GM12892 (cell line): Measurements from ENCODE around the gene LNX1.

Experiments
- DNase-seq: peaks from one replicate; pipeline ENCODE4 v3.0.0; 2011; ENCODE audit not compliant: insufficient read length
- FAIRE-seq: peaks from 2 replicates; lab custom pipeline; 2011; peaks lifted over from hg19 to GRCh38; lab: Jason Lieb, UNC
- POLR2A ChIP-seq: IDR thresholded peaks from 2 replicates; pipeline ENCODE4 v1.6.1; 2011; ENCODE audit warnings: low read depth, low read length, control low read depth
- POLR2AphosphoS5 ChIP-seq: IDR thresholded peaks from 2 replicates; pipeline ENCODE4 v1.6.1; 2011; ENCODE audit warnings: low read depth, low read length, control low read depth
- TAF1 ChIP-seq: IDR thresholded peaks from 2 replicates; pipeline ENCODE4 v1.6.1; 2011; ENCODE audit warnings: low read depth, mild to moderate bottlenecking, control low read depth, low read length, borderline replicate concordance

The LNX1 gene

DNA sequence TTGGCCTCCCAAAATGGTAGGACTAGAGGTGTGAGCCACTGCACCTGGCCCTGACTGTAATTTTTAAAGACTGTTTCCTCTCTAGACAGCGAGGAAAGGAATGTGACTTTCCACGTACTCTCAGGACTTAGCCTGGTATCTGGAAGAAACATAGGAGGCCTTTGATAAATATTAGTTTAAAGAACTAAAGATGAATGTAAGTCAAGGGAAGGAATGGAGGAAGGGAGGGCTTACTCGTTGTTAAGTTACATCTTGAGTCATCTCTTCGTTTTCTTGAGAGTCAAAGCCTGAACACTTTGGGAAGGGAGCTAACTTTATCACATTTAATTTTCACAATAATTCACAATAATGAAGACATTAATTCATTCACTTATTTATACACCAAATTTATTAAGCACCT lies 7.2 kb upstream of the LNX1 start:
- FAIRE-seq (no peak), DNase-seq (no peak)
- TF ChIP-seq POLR2A (no peak), POLR2AphosphoS5 (no peak), TAF1 (no peak)

GRCh38 chr4:53596901-53597300 lies 5.6 kb upstream of the LNX1 start:
- TF ChIP-seq TAF1 (no peak), POLR2AphosphoS5 (no peak), POLR2A (no peak)
- DNase-seq (no peak), FAIRE-seq (no peak)

- FAIRE-seq: no peak
- TF ChIP-seq POLR2A (no peak), POLR2AphosphoS5 (no peak), TAF1 (no peak)
These were observed 4.5 kb upstream of the LNX1 start for GRCh38 chr4:53595834-53596233.

DNA sequence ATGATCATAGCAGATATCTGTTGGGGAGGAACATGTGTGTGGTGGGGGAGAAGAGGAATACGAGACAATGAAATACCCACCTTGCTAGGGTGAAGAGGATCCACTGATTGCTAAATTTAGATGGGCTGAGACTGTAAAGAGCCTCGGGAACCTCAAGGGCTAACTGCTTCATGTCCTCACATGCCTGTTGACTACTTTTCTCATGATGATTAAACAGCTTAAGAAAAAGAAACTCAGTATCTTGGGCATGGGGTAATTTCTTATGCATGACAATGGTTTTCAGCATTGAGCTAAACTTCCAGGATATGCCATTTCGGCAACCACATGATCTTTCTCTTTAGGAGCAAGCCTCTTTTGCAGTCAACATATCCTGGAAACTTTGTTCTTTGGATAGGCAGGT lies 3.9 kb upstream of the LNX1 start:
- TF ChIP-seq POLR2AphosphoS5 (no peak), TAF1 (no peak)
- DNase-seq (no peak), FAIRE-seq (no peak)

More at GRCh38 chr4:53595834-53596233, 4.5 kb upstream of the LNX1 start:
- no peak for DNase-seq

GRCh38 chr4:53593765-53594164 lies 2.5 kb upstream of the LNX1 start:
- DNase-seq: no peak
- TF ChIP-seq POLR2A (no peak), POLR2AphosphoS5 (no peak), TAF1 (no peak)
- no peak for FAIRE-seq

GRCh38 chr4:53592686-53593501 lies 1.6 kb upstream of the LNX1 start:
- DNase-seq (no peak), FAIRE-seq (no peak)
- TF ChIP-seq TAF1: no peak
- no peak for TF ChIP-seq POLR2A
- no peak for TF ChIP-seq POLR2AphosphoS5

GRCh38 chr4:53592122-53592521 lies 836 bp upstream of the LNX1 start:
- DNase-seq (no peak), FAIRE-seq (no peak)
- no peak for TF ChIP-seq POLR2A
- TF ChIP-seq TAF1: no peak
- TF ChIP-seq POLR2AphosphoS5: no peak

DNA sequence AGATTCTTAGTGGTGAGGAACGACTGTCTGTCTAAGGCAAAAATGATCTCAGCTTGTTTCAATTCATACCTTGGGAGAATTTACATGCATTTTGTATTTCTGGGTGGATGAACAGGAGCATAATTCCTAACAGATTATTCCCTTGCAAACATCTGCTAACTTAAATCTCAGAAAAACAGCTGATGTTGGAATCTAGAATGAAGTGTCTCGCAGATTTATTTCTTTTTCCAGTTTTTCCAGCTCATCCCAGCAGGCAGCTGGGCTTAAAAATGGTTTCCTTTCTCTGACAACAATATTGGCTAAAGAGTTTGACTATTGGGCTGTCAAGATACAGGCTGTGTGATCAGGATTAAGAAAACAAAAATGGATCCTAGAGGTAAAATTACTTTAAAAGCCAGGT lies 1.1 kb downstream of the LNX1 start:
- FAIRE-seq (no peak), DNase-seq (no peak)
- TF ChIP-seq POLR2A (no peak), TAF1 (no peak), POLR2AphosphoS5 (no peak)

DNA sequence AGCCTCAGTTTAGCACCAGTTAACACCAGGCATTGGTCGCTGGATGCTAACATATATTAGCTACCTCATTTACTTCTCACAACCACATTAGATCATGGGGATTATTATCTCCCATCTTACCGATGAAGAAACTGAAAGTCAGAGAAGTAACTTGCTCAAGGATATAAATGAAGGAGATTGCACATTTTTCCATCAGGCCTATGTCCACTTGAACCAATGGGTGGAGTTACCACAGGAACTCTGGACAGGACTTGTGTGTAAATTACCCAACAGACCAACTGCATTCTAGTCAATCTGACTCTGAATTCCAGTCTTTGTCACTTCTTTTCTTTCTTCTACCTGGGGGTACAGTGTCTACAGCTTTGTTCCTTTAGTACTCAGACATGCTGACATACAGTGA lies 1.8 kb downstream of the LNX1 start:
- DNase-seq: no peak
- no peak for FAIRE-seq
- TF ChIP-seq POLR2A (no peak), TAF1 (no peak)

DNA sequence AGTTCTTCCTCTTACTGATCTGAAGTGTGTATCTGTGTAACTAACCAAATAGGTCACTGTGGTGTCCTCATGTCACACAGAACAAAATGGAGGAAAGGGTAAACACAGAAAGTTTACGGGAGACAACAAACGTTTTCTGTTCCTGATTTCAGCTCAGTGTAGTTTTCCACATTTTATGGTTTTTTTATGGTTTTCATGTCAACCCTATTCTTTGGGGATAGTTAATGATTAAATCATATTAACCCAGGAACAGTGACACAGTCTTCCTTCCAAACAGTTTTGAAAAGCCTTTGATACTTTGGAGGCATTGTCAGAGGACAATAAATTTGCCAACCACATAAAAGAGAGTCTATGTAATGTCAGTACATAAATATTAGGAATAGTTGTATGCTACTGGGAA lies 4.2 kb downstream of the LNX1 start:
- no peak for TF ChIP-seq POLR2A
- TF ChIP-seq POLR2AphosphoS5: no peak
- no peak for TF ChIP-seq TAF1
- FAIRE-seq: no peak
- no peak for DNase-seq

DNA sequence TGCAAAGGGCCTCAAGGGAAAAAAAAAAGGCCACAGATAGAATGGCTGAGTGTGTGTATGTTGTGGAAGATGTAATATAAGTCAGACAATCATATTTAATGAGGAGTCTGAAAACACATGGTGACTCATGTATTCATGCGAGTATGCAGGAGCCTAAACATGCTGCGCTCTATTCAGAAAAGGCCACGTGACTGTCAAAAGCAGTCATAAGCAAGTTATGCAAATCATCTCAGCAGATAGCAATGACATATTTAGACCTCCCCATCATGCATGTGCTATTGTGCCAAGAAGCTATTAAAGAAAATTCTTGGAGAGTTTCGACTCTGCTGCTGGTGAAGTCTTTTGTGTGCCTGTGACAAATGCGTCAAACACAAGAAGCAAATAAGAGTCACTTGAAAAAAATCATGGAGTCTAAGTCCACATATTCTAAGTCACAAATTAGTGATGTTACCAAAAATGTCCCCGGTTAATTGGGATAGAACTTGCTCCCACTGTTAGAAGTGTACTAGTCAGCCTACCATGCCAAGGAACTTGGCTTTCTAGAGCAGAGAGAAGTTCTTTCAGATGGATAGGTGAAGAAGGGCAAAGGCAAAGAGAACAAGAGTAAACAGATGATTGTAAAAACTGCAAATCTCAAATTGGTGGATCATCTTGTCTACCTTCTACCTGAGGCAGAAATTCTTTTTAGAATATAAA lies 5.0 kb downstream of the LNX1 start:
- FAIRE-seq: no peak
- DNase-seq: no peak
- TF ChIP-seq TAF1: no peak
- TF ChIP-seq POLR2A: no peak
- no peak for TF ChIP-seq POLR2AphosphoS5

DNA sequence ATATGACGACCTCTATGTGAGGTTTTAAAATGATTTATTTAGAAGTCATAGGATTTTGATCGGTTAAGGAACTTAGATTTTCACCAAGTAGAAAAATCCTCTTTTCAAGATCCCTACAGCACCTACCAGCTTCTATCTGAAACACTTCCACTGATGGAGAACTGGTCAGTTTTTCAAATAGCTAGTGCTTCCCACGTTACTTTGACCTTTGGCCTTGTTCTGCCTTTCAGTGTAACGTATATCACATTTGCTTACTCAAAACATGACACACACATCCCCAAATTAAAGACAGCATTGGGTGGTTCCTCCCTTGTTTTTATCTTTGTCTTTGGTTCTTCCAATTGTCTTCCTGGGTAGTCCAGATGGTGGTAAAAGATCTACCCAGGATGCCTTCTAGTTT lies 6.6 kb downstream of the LNX1 start:
- FAIRE-seq (no peak), DNase-seq (no peak)
- no peak for TF ChIP-seq TAF1

- DNase-seq (no peak), FAIRE-seq (no peak)
- no peak for TF ChIP-seq TAF1
- no peak for TF ChIP-seq POLR2AphosphoS5
- no peak for TF ChIP-seq POLR2A
These were observed 7.8 kb downstream of the LNX1 start for GRCh38 chr4:53583513-53583912.

DNA sequence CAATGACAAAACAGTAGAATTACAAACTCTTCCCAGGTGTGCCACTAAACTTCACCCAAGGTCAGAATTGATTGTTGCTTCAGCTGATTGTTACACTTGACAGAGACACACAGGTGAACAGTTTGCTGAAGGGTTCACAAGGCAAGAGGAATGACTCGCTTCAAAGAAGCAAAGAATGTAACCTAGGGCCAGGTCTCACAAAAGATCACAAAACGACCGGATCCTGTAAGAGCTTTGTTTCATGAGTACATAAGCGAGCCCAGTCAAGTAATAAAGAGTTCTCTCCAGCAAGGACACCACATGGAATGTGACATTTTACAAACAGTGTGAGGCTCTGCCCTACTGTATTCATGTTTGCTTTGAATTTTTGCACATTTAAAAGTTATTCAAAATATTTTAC lies 9.1 kb downstream of the LNX1 start:
- DNase-seq: no peak
- TF ChIP-seq POLR2A (no peak), POLR2AphosphoS5 (no peak), TAF1 (no peak)
- FAIRE-seq: no peak

DNA sequence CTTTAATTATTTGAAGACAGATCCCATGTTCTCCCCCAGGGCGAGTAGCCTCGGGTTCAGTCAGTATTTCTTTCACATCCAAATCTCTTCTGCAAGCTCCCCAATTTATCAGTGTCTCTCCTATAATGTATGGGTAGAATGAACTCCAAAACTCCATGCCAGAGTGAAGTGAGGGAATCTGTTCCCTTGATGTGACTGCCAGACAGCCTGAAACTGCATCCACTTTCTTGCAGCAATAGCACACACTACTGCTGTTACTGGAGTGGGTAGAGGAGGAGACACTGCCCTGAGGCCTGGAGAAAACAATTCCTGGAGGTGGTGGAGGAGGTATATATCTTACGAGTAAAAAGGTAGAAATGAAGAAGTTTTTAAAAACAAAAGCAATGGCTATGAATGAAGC lies 11.0 kb downstream of the LNX1 start:
- FAIRE-seq (no peak), DNase-seq (no peak)
- TF ChIP-seq POLR2A (no peak), TAF1 (no peak), POLR2AphosphoS5 (no peak)
